NCI-H1417 treated with DMSO at 0.1 percent for 48 hours (cell line): ENCODE results near the gene ADARB2.

Experiments used
- DNase-seq: peaks from one replicate; lab custom pipeline; 2025; lab: John Stamatoyannopoulos, UW

Gene ADARB2

GRCh38 chr10:1595726-1596125 lies 141.6 kb downstream of the ADARB2 start:
- DNase-seq = no peak

GRCh38 chr10:1595242-1595600 lies 142.1 kb downstream of the ADARB2 start:
- DNase-seq = no peak

GRCh38 chr10:1594372-1595241 lies 142.7 kb downstream of the ADARB2 start:
- DNase-seq = no peak

GRCh38 chr10:1591742-1592141 lies 145.6 kb downstream of the ADARB2 start:
- DNase-seq = no peak

- no peak for DNase-seq
Observed at GRCh38 chr10:1591045-1591444, 146.3 kb downstream of the ADARB2 start.

- no peak for DNase-seq
Observed at GRCh38 chr10:1589257-1589656, 148.1 kb downstream of the ADARB2 start.

GRCh38 chr10:1582739-1583138 lies 154.6 kb downstream of the ADARB2 start:
- no peak for DNase-seq

GRCh38 chr10:1581189-1581588 lies 156.1 kb downstream of the ADARB2 start:
- no peak for DNase-seq

- DNase-seq = no peak
Observed at GRCh38 chr10:1579671-1580070, 157.7 kb downstream of the ADARB2 start.

GRCh38 chr10:1579141-1579491 lies 158.2 kb downstream of the ADARB2 start:
- no peak for DNase-seq

- DNase-seq = no peak
Observed at GRCh38 chr10:1578392-1579140, 158.8 kb downstream of the ADARB2 start.

GRCh38 chr10:1577945-1578344 lies 159.4 kb downstream of the ADARB2 start:
- DNase-seq = no peak

GRCh38 chr10:1577373-1577770 lies 160.0 kb downstream of the ADARB2 start:
- DNase-seq = no peak

- DNase-seq = no peak
Observed at GRCh38 chr10:1576467-1577372, 160.6 kb downstream of the ADARB2 start.

- DNase-seq = no peak
Observed at GRCh38 chr10:1575481-1576244, 161.7 kb downstream of the ADARB2 start.

GRCh38 chr10:1574719-1575118 lies 162.6 kb downstream of the ADARB2 start:
- DNase-seq = no peak

- no peak for DNase-seq
Observed at GRCh38 chr10:1573981-1574380, 163.3 kb downstream of the ADARB2 start.

- no peak for DNase-seq
Observed at GRCh38 chr10:1573334-1573969, 163.9 kb downstream of the ADARB2 start.

GRCh38 chr10:1572519-1573333 lies 164.6 kb downstream of the ADARB2 start:
- no peak for DNase-seq

- no peak for DNase-seq
Observed at GRCh38 chr10:1571587-1572237, 165.6 kb downstream of the ADARB2 start.
